ENCODE results near the gene IKBKG. TPM values are rescaled to one million over a fixed set of nuclear protein-coding genes. Genes with fewer than 3 reads are reported as not detected.
"Not testable (repeated sequence)": the region's sequence is repeated elsewhere in the genome, so short reads cannot be mapped to it uniquely, and the experiment has no call there.

Gene IKBKG
- total and polyA plus RNA-seq, 2 of the 8 experiments (the other 6 are each of a cell fraction or from before 2014, with no cell fraction given) = 17.5 to 18.1 TPM

GRCh38 chrX:154570361-154570760 is 22.9 kb downstream of the IKBKG start:
- no CpG with 5 or more reads among the region's 11 CpGs for WGBS, 2 experiments (ENCODE audit: extremely low coverage in 1 of 2, insufficient coverage in 1 of 2, insufficient read length in 1 of 2, insufficient replicate concordance in 2 of 2, low coverage in 1 of 2, low lambda C conversion rate in 2 of 2, missing lambda C conversion rate in 1 of 2)
- H2BK12ac ChIP-seq (ENCODE audit: low read depth, low read length); H2BK20ac ChIP-seq (ENCODE audit: low read length); H3K4me2 ChIP-seq (ENCODE audit: insufficient read depth in 1 of 2, low read depth in 2 of 2, low read length in 2 of 2); H4K8ac ChIP-seq (ENCODE audit: extremely low read depth, insufficient read depth, low read length); H3K23ac ChIP-seq (ENCODE audit: insufficient read length); CTCF ChIA-PET (ENCODE audit: partially characterized antibody); DNase-seq (ENCODE audit: low read depth in 1 of 2, low spot score in 2 of 2); H3K9ac ChIP-seq (replicated peaks in 1 of 4; ENCODE audit: extremely low read depth in 1 of 4, low read depth in 3 of 4, low read length in 3 of 4); H3K27me3 ChIP-seq (replicated peaks in 1 of 4; ENCODE audit: control insufficient read depth in 3 of 4, extremely low read depth in 1 of 4, insufficient read depth in 3 of 4, low read length in 3 of 4); H3K27ac ChIP-seq (ENCODE audit: low read depth, low read length); H2BK15ac ChIP-seq (ENCODE audit: low read length); H3K18ac ChIP-seq (ENCODE audit: extremely low read depth, low read length); H2AK5ac ChIP-seq (ENCODE audit: low read depth, low read length); H3K79me1 ChIP-seq (ENCODE audit: low read depth, low read length); H3K9me3 ChIP-seq (ENCODE audit: insufficient read depth in 2 of 2, low read depth in 1 of 2, low read length in 1 of 2); POLR2A ChIA-PET (ENCODE audit: partially characterized antibody); H2BK5ac ChIP-seq (ENCODE audit: low read depth, low read length); H3K14ac ChIP-seq (ENCODE audit: insufficient read length); H3K4me3 ChIP-seq (ENCODE audit: extremely low read depth in 1 of 4, insufficient read depth in 2 of 4, low read depth in 3 of 4, low read length in 4 of 4); H3K56ac ChIP-seq (replicated peaks; ENCODE audit: insufficient read length, low read depth, low read length); H3K4ac ChIP-seq (replicated peaks; ENCODE audit: insufficient read length, low read depth, low read length); H4K20me1 ChIP-seq (replicated peaks in 1 of 2; ENCODE audit: control insufficient read depth in 1 of 2, insufficient read depth in 2 of 2, low read length in 2 of 2); H2AFZ ChIP-seq (ENCODE audit: low read length); H3K23me2 ChIP-seq (ENCODE audit: low read depth, low read length); H3K4me1 ChIP-seq (replicated peaks in 1 of 4; ENCODE audit: control insufficient read depth in 3 of 4, insufficient read depth in 4 of 4, low read length in 3 of 4); H2BK120ac ChIP-seq (replicated peaks; ENCODE audit: low read depth, low read length); H3K79me2 ChIP-seq (ENCODE audit: control insufficient read depth in 1 of 2, insufficient read depth in 2 of 2, low read length in 2 of 2); H3K36me3 ChIP-seq (ENCODE audit: control insufficient read depth in 2 of 4, insufficient read depth in 4 of 4, low read length in 3 of 4); H4K91ac ChIP-seq (replicated peaks; ENCODE audit: insufficient read length, low read length); H4K5ac ChIP-seq (ENCODE audit: insufficient read length, low read depth, low read length): not testable (repeated sequence)
- peak; percentile 99 for FAIRE-seq

DNA sequence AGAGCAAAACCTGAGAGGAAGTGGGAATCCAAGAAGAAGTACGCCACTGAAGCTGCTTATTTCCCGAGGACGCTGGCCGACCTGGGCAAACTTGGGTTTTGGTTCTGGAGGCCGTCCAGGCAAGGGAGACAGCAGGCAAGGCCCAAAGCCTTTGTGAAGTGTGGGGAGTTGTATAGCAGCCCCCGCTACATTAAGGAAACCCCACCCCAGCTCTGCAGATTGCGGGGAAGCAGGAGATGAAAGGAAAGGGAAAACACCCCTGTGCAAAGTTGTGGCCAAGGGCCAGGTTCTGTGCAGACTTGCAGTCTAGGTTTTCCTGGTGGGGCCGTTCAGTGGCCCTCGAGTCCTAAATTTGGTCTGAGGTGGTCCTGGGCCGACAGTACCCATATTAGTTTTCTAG is 25.6 kb downstream of the IKBKG start:
- H2BK12ac ChIP-seq (ENCODE audit: low read depth, low read length); H2AFZ ChIP-seq (ENCODE audit: low read length); H4K91ac ChIP-seq (replicated peaks; ENCODE audit: insufficient read length, low read length); CTCF ChIA-PET (ENCODE audit: partially characterized antibody); H4K5ac ChIP-seq (ENCODE audit: insufficient read length, low read depth, low read length); H2AK5ac ChIP-seq (ENCODE audit: low read depth, low read length); H3K9me3 ChIP-seq (ENCODE audit: insufficient read depth in 2 of 2, low read depth in 1 of 2, low read length in 1 of 2); H3K14ac ChIP-seq (ENCODE audit: insufficient read length); H3K79me2 ChIP-seq (ENCODE audit: control insufficient read depth in 1 of 2, insufficient read depth in 2 of 2, low read length in 2 of 2); H4K20me1 ChIP-seq (replicated peaks in 1 of 2; ENCODE audit: control insufficient read depth in 1 of 2, insufficient read depth in 2 of 2, low read length in 2 of 2); DNase-seq (ENCODE audit: low read depth in 1 of 2, low spot score in 2 of 2); H3K4me1 ChIP-seq (replicated peaks in 1 of 4; ENCODE audit: control insufficient read depth in 3 of 4, insufficient read depth in 4 of 4, low read length in 3 of 4); H3K4me3 ChIP-seq (ENCODE audit: extremely low read depth in 1 of 4, insufficient read depth in 2 of 4, low read depth in 3 of 4, low read length in 4 of 4); H3K56ac ChIP-seq (replicated peaks; ENCODE audit: insufficient read length, low read depth, low read length); H3K23me2 ChIP-seq (ENCODE audit: low read depth, low read length); H2BK20ac ChIP-seq (ENCODE audit: low read length); H3K4me2 ChIP-seq (ENCODE audit: insufficient read depth in 1 of 2, low read depth in 2 of 2, low read length in 2 of 2); H3K4ac ChIP-seq (replicated peaks; ENCODE audit: insufficient read length, low read depth, low read length); H3K79me1 ChIP-seq (ENCODE audit: low read depth, low read length); H3K23ac ChIP-seq (ENCODE audit: insufficient read length); H3K36me3 ChIP-seq (ENCODE audit: control insufficient read depth in 2 of 4, insufficient read depth in 4 of 4, low read length in 3 of 4); H4K8ac ChIP-seq (ENCODE audit: extremely low read depth, insufficient read depth, low read length); FAIRE-seq; POLR2A ChIA-PET (ENCODE audit: partially characterized antibody); H3K27me3 ChIP-seq (replicated peaks in 1 of 4; ENCODE audit: control insufficient read depth in 3 of 4, extremely low read depth in 1 of 4, insufficient read depth in 3 of 4, low read length in 3 of 4); H2BK5ac ChIP-seq (ENCODE audit: low read depth, low read length); H2BK120ac ChIP-seq (replicated peaks; ENCODE audit: low read depth, low read length); H3K18ac ChIP-seq (ENCODE audit: extremely low read depth, low read length); H3K27ac ChIP-seq (ENCODE audit: low read depth, low read length); H2BK15ac ChIP-seq (ENCODE audit: low read length); H3K9ac ChIP-seq (replicated peaks in 1 of 4; ENCODE audit: extremely low read depth in 1 of 4, low read depth in 3 of 4, low read length in 3 of 4): not testable (repeated sequence)
- WGBS, 2 experiments (ENCODE audit: extremely low coverage in 1 of 2, insufficient coverage in 1 of 2, insufficient read length in 1 of 2, insufficient replicate concordance in 2 of 2, low coverage in 1 of 2, low lambda C conversion rate in 2 of 2, missing lambda C conversion rate in 1 of 2) = no CpG with 5 or more reads among the region's 10 CpGs

All from H1 (cell line).